ENCODE measurements around the gene NRXN3.

DNA sequence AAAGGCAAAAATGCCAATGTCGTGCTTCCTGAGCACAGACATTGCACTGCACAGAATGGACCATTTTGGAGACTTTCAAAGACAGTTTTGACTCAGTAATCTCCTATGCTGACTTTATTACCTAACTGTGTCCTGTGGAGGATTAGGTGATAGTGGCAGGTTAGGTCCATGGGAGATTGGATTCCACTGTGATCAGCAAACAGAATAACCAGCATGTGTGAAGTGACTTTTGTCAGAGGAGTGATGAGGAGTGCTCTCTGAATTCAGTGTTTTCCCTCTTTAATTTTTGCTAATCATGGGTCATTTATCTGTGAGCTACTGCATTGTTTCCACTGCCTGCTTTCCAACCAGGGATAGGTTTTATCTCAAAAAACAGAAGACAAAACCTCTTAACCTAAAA lies 1378.7 kb downstream of the NRXN3 start:
- TF ChIP-seq, protein P1, sequence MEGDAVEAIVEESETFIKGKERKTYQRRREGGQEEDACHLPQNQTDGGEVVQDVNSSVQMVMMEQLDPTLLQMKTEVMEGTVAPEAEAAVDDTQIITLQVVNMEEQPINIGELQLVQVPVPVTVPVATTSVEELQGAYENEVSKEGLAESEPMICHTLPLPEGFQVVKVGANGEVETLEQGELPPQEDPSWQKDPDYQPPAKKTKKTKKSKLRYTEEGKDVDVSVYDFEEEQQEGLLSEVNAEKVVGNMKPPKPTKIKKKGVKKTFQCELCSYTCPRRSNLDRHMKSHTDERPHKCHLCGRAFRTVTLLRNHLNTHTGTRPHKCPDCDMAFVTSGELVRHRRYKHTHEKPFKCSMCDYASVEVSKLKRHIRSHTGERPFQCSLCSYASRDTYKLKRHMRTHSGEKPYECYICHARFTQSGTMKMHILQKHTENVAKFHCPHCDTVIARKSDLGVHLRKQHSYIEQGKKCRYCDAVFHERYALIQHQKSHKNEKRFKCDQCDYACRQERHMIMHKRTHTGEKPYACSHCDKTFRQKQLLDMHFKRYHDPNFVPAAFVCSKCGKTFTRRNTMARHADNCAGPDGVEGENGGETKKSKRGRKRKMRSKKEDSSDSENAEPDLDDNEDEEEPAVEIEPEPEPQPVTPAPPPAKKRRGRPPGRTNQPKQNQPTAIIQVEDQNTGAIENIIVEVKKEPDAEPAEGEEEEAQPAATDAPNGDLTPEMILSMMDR (conservative IDR thresholded peaks at IDR 0.05; ENCODE audit: low read length) = no peak
- no peak for TF ChIP-seq EZH2phosphoT487 (IDR thresholded peaks at IDR 0.05; ENCODE audit: borderline replicate concordance, low read depth, low read length)
